ENCODE measurements around the gene ADIRF. TPM values are rescaled to one million over a fixed set of nuclear protein-coding genes. Genes with fewer than 3 reads are reported as not detected.

The ADIRF gene
- total RNA-seq, 2 experiments from 2014 or later = not detected

DNA sequence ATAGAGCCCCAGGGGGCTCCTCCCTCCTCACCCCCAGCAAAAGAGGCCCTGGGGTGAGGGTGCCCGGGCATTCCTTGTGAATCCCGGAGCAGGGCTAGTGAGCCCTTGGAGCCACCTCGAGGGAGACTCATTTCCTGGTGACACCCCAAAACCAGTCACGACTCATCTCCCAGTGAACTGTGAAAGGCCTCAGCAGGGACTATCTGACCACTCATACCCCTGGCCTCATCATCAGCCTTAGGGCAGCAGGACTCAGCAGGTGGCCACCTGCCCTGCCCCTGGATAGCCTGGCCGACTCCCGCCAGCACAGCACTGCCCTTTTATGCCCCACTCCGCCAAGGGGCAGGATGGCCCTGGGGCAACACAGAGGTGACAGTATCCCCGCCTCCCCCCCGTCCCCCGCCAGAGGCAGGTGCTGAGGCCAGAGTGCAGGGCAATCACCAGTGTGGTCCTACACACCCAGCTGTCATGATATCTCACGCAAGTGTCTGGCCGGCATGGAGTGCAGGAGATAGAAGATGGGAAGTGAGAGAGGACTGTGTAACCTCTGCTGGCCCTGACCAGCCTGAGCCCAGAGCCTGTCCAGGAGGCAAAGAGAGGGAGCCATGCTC is 6.7 kb upstream of the ADIRF start:
- Histone ChIP-seq H3K9me2 (ENCODE audit: insufficient read depth, low read length) (no peaks in the 10 kb centered on the region), H4K20me1 (ENCODE audit: insufficient read depth, low read length) (no peaks in the 10 kb centered on the region), H3K4me2 (ENCODE audit: low read length) (no peak overlapping the region), H3K4me1 (ENCODE audit: insufficient read depth, low read length, poor library complexity, severe bottlenecking) (no peaks in the 10 kb centered on the region), H2AFZ (ENCODE audit: low read length) (no peak overlapping the region), H3K27ac (ENCODE audit: low read depth, low read length, poor library complexity, severe bottlenecking) (no peak overlapping the region), H3K36me3 (ENCODE audit: insufficient read depth, low read length) (no peaks in the 10 kb centered on the region), H3K4me3 (ENCODE audit: low read depth, low read length, poor library complexity, severe bottlenecking) (no peak overlapping the region), H3K79me2 (ENCODE audit: insufficient read depth, low read depth, low read length) (no peaks in the 10 kb centered on the region), H3K9me3 (ENCODE audit: low read length) (no peaks in the 10 kb centered on the region)
- POLR2A ChIA-PET = no interaction called here
- BruUV-seq (replicated peaks) = no TSS peak
- no peak for TF ChIP-seq EZH2phosphoT487 (IDR thresholded peaks at IDR 0.05; ENCODE audit: borderline replicate concordance, low read depth, low read length)
- TF ChIP-seq, protein P1, sequence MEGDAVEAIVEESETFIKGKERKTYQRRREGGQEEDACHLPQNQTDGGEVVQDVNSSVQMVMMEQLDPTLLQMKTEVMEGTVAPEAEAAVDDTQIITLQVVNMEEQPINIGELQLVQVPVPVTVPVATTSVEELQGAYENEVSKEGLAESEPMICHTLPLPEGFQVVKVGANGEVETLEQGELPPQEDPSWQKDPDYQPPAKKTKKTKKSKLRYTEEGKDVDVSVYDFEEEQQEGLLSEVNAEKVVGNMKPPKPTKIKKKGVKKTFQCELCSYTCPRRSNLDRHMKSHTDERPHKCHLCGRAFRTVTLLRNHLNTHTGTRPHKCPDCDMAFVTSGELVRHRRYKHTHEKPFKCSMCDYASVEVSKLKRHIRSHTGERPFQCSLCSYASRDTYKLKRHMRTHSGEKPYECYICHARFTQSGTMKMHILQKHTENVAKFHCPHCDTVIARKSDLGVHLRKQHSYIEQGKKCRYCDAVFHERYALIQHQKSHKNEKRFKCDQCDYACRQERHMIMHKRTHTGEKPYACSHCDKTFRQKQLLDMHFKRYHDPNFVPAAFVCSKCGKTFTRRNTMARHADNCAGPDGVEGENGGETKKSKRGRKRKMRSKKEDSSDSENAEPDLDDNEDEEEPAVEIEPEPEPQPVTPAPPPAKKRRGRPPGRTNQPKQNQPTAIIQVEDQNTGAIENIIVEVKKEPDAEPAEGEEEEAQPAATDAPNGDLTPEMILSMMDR (conservative IDR thresholded peaks at IDR 0.05; ENCODE audit: low read length) = no peak
- CTCF ChIA-PET (ENCODE audit: unreplicated experiment) = no interaction called here
- intact Hi-C loops (cut with micrococcal nuclease; ENCODE audit: unreplicated experiment) = loop anchor here (10.0 kb wide), 1 partner anchor 247 kb away; no protein-coding TSS in a partner anchor
- DNase-seq (ENCODE audit: low spot score) = no peak

DNA sequence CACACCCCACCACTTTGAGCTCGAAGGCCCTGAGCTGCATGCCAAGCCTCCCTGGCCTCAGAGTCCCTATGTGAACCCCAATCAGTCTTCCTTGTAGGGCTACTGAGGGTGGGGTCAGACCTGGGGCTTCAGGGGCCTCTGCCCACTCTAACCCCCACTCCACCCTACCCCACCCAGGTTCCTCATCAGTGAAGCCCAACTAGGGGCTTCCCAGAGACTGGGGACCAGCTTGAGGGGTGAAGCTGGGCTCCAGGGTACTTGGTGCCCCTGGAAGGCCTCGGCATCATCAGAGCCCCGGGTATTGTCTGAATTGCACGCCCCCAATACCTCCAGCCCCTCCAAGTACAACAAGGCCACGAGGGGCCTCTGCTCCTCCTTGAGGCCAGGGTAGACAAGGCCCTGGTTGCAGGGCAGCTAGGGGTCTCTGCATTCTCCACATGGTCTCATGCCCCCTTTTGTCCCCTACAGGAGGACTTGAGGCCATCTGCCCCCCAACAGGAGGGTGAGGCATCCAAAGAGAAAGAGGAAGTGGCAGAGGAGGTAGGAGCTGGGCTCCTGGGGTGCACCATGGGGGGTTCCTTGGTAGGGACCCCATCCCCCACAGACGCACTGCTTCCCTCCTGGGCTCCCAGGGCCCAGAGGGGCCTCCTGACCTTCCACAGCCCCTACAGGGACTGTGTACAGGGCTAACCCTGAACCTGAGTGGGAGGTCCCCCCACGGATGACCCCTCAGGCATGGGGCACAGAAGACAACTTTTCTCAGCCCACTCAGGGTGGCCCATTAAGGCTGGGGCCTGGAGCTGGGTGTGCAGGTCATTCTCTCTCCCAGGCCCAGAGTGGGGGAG is 5.9 kb upstream of the ADIRF start:
- H3K9me3 ChIP-seq (ENCODE audit: low read length) = no peaks in the 10 kb centered on the region
- intact Hi-C loops (cut with micrococcal nuclease; ENCODE audit: unreplicated experiment) = loop anchor here (10.0 kb wide), 1 partner anchor 248 kb away; no protein-coding TSS in a partner anchor

More for the DNA sequence above, 5.9 kb upstream of the ADIRF start:
- H3K4me2 ChIP-seq (ENCODE audit: low read length) = no peak overlapping the region
- no peaks in the 10 kb centered on the region for H3K79me2 ChIP-seq (ENCODE audit: insufficient read depth, low read depth, low read length)
- TF ChIP-seq EZH2phosphoT487 (IDR thresholded peaks at IDR 0.05; ENCODE audit: borderline replicate concordance, low read depth, low read length) = no peak
- TF ChIP-seq, protein P1 (conservative IDR thresholded peaks at IDR 0.05; ENCODE audit: low read length) = no peak
- no peak overlapping the region for H2AFZ ChIP-seq (ENCODE audit: low read length)
- no peak overlapping the region for H3K4me3 ChIP-seq (ENCODE audit: low read depth, low read length, poor library complexity, severe bottlenecking)
- ChIA-PET CTCF (ENCODE audit: unreplicated experiment) (no interaction called here), POLR2A (no interaction called here)
- H3K36me3 ChIP-seq (ENCODE audit: insufficient read depth, low read length) = no peaks in the 10 kb centered on the region
- H3K9me2 ChIP-seq (ENCODE audit: insufficient read depth, low read length) = no peaks in the 10 kb centered on the region
- no peaks in the 10 kb centered on the region for H3K4me1 ChIP-seq (ENCODE audit: insufficient read depth, low read length, poor library complexity, severe bottlenecking)
- no peak overlapping the region for H3K27ac ChIP-seq (ENCODE audit: low read depth, low read length, poor library complexity, severe bottlenecking)
- no TSS peak for BruUV-seq (replicated peaks)
- no peak for DNase-seq (ENCODE audit: low spot score)
- H4K20me1 ChIP-seq (ENCODE audit: insufficient read depth, low read length) = no peaks in the 10 kb centered on the region
